HEK293 (cell line): Measurements from ENCODE around the gene PTGES.

Experiments
- IKZF3 ChIP-seq: fragments of 450-650 bp; IDR thresholded peaks from 2 replicates; pipeline ENCODE4 v1.5.0; 2018; ENCODE audit warnings: missing biosample characterization, mild to moderate bottlenecking, missing genetic modification characterization, moderate library complexity
- OSR2 ChIP-seq: fragments of 450-650 bp; formaldehyde crosslinking; IDR thresholded peaks from 2 replicates; pipeline ENCODE4 v1.5.1; 2016; ENCODE audit warnings: missing biosample characterization, missing genetic modification characterization
- OVOL3 ChIP-seq: fragments of 450-650 bp; formaldehyde crosslinking; IDR thresholded peaks from 2 replicates; pipeline ENCODE4 v1.5.1; 2016; ENCODE audit warnings: missing biosample characterization, missing genetic modification characterization
- YY1 ChIP-seq: fragments of 450-650 bp; formaldehyde crosslinking; IDR thresholded peaks from 2 replicates; pipeline ENCODE4 v1.5.1; 2018; ENCODE audit warnings: missing biosample characterization, missing genetic modification characterization
- ZBTB17 ChIP-seq: fragments of 450-650 bp; formaldehyde crosslinking; IDR thresholded peaks from 2 replicates; pipeline ENCODE4 v1.5.1; 2016; ENCODE audit warnings: missing biosample characterization, missing genetic modification characterization
- ZBTB20 ChIP-seq: fragments of 450-650 bp; formaldehyde crosslinking; IDR thresholded peaks from 2 replicates; pipeline ENCODE4 v1.5.1; 2016; ENCODE audit warnings: missing biosample characterization, missing genetic modification characterization
- ZBTB8A ChIP-seq: fragments of 450-650 bp; formaldehyde crosslinking; IDR thresholded peaks from 2 replicates; pipeline ENCODE4 v1.5.1; 2016; ENCODE audit warnings: missing biosample characterization, missing genetic modification characterization
- ZFP41 ChIP-seq: fragments of 450-650 bp; formaldehyde crosslinking; IDR thresholded peaks from 2 replicates; pipeline ENCODE4 v1.5.1; 2016; ENCODE audit warnings: missing biosample characterization, missing genetic modification characterization, borderline replicate concordance
- ZNF175 ChIP-seq: fragments of 450-650 bp; formaldehyde crosslinking; IDR thresholded peaks from 2 replicates; pipeline ENCODE4 v1.5.1; 2016; ENCODE audit warnings: missing biosample characterization, missing genetic modification characterization
- ZNF324 ChIP-seq: fragments of 450-650 bp; formaldehyde crosslinking; IDR thresholded peaks from 2 replicates; pipeline ENCODE4 v1.5.1; 2016; ENCODE audit warnings: missing biosample characterization, missing genetic modification characterization
- ZNF341 ChIP-seq: fragments of 450-650 bp; formaldehyde crosslinking; IDR thresholded peaks from 2 replicates; pipeline ENCODE4; 2016; ENCODE audit warnings: low read depth, missing biosample characterization, missing genetic modification characterization
- ZNF391 ChIP-seq: fragments of 450-650 bp; formaldehyde crosslinking; IDR thresholded peaks from 2 replicates; pipeline ENCODE4 v1.5.1; 2016; ENCODE audit warnings: low read depth, missing biosample characterization, missing genetic modification characterization, borderline replicate concordance
- ZNF48 ChIP-seq: fragments of 450-650 bp; formaldehyde crosslinking; IDR thresholded peaks from 2 replicates; pipeline ENCODE4 v1.5.1; 2016; ENCODE audit warnings: missing biosample characterization, missing genetic modification characterization
- ZNF530 ChIP-seq: fragments of 450-650 bp; formaldehyde crosslinking; IDR thresholded peaks from 2 replicates; pipeline ENCODE4 v1.5.1; 2016; ENCODE audit warnings: low read depth, missing biosample characterization, missing genetic modification characterization
- ZNF629 ChIP-seq: fragments of 450-650 bp; formaldehyde crosslinking; IDR thresholded peaks from 2 replicates; pipeline ENCODE4 v1.5.1; 2017; ENCODE audit warnings: missing biosample characterization, missing genetic modification characterization
- ZNF670 ChIP-seq: fragments of 450-650 bp; formaldehyde crosslinking; IDR thresholded peaks from 2 replicates; pipeline ENCODE4 v1.5.1; 2016; ENCODE audit warnings: missing biosample characterization, missing genetic modification characterization, low read depth
- ZNF76 ChIP-seq: fragments of 450-650 bp; formaldehyde crosslinking; IDR thresholded peaks from 2 replicates; pipeline ENCODE4; 2016; ENCODE audit warnings: low read depth, missing biosample characterization, missing genetic modification characterization, borderline replicate concordance
- TF ChIP-seq, protein P1 (sequence below): fragments of 450-650 bp; formaldehyde crosslinking; IDR thresholded peaks from 2 replicates; pipeline ENCODE4 v1.5.1; 2016; ENCODE audit warnings: missing biosample characterization, missing genetic modification characterization
- TF ChIP-seq, protein P2 (sequence below): fragments of 450-650 bp; formaldehyde crosslinking; IDR thresholded peaks from 2 replicates; pipeline ENCODE4 v1.5.1; 2016; ENCODE audit warnings: missing biosample characterization, missing genetic modification characterization
- TF ChIP-seq, protein P3 (sequence below): fragments of 450-650 bp; formaldehyde crosslinking; IDR thresholded peaks from 2 replicates; pipeline ENCODE4 v1.5.1; 2017; ENCODE audit warnings: missing biosample characterization, missing genetic modification characterization
- TF ChIP-seq, protein P4 (sequence below): fragments of 450-650 bp; formaldehyde crosslinking; IDR thresholded peaks from 2 replicates; pipeline ENCODE4 v1.5.1; 2016; ENCODE audit warnings: missing biosample characterization, missing genetic modification characterization
- TF ChIP-seq, protein P5 (sequence below): fragments of 450-650 bp; formaldehyde crosslinking; IDR thresholded peaks from 2 replicates; pipeline ENCODE4 v1.5.1; 2016; ENCODE audit warnings: missing biosample characterization, missing genetic modification characterization
- TF ChIP-seq, protein P6 (sequence below): fragments of 450-650 bp; formaldehyde crosslinking; IDR thresholded peaks from 2 replicates; pipeline ENCODE4 v1.5.1; 2016; ENCODE audit warnings: missing biosample characterization, missing genetic modification characterization
- TF ChIP-seq, protein P7 (sequence below): fragments of 450-650 bp; formaldehyde crosslinking; IDR thresholded peaks from 2 replicates; pipeline ENCODE4 v1.5.1; 2017; ENCODE audit warnings: missing biosample characterization, missing genetic modification characterization
- TF ChIP-seq, protein P8 (sequence below): fragments of 450-650 bp; formaldehyde crosslinking; IDR thresholded peaks from 2 replicates; pipeline ENCODE4 v1.5.1; 2016; ENCODE audit warnings: missing biosample characterization, missing genetic modification characterization

The PTGES gene

DNA sequence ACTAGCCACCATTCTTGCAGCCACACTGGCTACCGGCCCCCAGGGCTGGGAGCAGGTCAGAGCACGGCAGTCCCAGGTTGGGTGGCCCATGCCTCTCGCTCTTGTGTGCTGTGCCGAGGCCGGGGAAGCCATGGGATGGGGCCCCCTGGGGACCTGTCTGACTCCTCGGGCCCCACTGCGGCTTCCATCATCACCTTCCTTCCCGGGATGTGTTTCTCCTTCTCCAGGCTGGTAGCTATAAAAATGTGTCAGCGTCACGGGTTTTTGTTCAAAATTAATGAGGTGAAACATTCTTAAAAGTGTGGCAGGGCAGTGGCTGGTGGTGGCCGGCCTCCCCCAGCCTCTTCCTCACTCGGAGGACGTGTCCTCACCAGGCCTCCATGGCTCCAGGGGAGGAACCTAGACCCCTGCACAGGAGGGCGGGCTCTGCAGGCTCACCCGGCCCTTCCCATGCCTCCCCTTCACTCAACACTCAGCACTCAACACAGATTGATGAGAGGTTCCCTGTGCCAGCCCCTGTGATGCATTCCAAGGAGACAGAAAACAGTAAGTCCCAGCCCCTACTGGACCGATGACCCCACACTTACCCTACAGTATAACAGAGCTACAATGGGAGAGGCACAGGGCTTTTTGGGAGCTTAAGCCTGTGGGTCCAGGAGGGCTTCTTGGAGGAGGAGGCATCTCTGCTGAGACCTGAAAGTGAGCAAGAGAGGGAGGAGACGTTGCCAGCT is 43.2 kb downstream of the PTGES start (continued):
- TF ChIP-seq, protein P1, sequence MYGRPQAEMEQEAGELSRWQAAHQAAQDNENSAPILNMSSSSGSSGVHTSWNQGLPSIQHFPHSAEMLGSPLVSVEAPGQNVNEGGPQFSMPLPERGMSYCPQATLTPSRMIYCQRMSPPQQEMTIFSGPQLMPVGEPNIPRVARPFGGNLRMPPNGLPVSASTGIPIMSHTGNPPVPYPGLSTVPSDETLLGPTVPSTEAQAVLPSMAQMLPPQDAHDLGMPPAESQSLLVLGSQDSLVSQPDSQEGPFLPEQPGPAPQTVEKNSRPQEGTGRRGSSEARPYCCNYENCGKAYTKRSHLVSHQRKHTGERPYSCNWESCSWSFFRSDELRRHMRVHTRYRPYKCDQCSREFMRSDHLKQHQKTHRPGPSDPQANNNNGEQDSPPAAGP (tag by site-specific recombination), result peak; percentile 97
- TF ChIP-seq, protein P2, sequence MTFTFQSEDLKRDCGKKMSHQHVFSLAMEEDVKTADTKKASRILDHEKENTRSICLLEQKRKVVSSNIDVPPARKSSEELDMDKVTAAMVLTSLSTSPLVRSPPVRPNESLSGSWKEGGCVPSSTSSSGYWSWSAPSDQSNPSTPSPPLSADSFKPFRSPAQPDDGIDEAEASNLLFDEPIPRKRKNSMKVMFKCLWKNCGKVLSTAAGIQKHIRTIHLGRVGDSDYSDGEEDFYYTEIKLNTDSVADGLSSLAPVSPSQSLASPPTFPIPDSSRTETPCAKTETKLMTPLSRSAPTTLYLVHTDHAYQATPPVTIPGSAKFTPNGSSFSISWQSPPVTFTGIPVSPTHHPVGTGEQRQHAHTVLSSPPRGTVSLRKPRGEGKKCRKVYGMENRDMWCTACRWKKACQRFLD (tag by site-specific recombination), result no peak
- TF ChIP-seq ZNF48, result no peak
- no peak for TF ChIP-seq ZNF530 (tag by site-specific recombination)
- no peak for TF ChIP-seq ZBTB8A
- TF ChIP-seq IKZF3 (tag by site-specific recombination), result peak; percentile 61; the same call in 1 of the 2 replicates
- TF ChIP-seq OVOL3 (tag by site-specific recombination), result no peak
- TF ChIP-seq ZNF175 (tag by site-specific recombination), result no peak
- TF ChIP-seq ZNF670 (tag by site-specific recombination), result no peak
- TF ChIP-seq ZNF391 (tag by site-specific recombination), result no peak
- peak; percentile 53; the same call in 1 of the 2 replicates for TF ChIP-seq ZBTB17 (tag by site-specific recombination)
- TF ChIP-seq ZNF324 (tag by site-specific recombination), result no peak
- TF ChIP-seq, protein P3, sequence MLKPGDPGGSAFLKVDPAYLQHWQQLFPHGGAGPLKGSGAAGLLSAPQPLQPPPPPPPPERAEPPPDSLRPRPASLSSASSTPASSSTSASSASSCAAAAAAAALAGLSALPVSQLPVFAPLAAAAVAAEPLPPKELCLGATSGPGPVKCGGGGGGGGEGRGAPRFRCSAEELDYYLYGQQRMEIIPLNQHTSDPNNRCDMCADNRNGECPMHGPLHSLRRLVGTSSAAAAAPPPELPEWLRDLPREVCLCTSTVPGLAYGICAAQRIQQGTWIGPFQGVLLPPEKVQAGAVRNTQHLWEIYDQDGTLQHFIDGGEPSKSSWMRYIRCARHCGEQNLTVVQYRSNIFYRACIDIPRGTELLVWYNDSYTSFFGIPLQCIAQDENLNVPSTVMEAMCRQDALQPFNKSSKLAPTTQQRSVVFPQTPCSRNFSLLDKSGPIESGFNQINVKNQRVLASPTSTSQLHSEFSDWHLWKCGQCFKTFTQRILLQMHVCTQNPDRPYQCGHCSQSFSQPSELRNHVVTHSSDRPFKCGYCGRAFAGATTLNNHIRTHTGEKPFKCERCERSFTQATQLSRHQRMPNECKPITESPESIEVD (tag by site-specific recombination), result peak; percentile 41
- TF ChIP-seq ZFP41 (tag by site-specific recombination), result no peak
- TF ChIP-seq, protein P4, sequence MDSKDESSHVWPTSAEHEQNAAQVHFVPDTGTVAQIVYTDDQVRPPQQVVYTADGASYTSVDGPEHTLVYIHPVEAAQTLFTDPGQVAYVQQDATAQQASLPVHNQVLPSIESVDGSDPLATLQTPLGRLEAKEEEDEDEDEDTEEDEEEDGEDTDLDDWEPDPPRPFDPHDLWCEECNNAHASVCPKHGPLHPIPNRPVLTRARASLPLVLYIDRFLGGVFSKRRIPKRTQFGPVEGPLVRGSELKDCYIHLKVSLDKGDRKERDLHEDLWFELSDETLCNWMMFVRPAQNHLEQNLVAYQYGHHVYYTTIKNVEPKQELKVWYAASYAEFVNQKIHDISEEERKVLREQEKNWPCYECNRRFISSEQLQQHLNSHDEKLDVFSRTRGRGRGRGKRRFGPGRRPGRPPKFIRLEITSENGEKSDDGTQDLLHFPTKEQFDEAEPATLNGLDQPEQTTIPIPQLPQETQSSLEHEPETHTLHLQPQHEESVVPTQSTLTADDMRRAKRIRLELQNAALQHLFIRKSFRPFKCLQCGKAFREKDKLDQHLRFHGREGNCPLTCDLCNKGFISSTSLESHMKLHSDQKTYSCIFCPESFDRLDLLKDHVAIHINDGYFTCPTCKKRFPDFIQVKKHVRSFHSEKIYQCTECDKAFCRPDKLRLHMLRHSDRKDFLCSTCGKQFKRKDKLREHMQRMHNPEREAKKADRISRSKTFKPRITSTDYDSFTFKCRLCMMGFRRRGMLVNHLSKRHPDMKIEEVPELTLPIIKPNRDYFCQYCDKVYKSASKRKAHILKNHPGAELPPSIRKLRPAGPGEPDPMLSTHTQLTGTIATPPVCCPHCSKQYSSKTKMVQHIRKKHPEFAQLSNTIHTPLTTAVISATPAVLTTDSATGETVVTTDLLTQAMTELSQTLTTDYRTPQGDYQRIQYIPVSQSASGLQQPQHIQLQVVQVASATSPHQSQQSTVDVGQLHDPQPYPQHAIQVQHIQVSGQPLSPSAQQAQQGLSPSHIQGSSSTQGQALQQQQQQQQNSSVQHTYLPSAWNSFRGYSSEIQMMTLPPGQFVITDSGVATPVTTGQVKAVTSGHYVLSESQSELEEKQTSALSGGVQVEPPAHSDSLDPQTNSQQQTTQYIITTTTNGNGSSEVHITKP (tag by site-specific recombination), result no peak
- TF ChIP-seq, protein P5, sequence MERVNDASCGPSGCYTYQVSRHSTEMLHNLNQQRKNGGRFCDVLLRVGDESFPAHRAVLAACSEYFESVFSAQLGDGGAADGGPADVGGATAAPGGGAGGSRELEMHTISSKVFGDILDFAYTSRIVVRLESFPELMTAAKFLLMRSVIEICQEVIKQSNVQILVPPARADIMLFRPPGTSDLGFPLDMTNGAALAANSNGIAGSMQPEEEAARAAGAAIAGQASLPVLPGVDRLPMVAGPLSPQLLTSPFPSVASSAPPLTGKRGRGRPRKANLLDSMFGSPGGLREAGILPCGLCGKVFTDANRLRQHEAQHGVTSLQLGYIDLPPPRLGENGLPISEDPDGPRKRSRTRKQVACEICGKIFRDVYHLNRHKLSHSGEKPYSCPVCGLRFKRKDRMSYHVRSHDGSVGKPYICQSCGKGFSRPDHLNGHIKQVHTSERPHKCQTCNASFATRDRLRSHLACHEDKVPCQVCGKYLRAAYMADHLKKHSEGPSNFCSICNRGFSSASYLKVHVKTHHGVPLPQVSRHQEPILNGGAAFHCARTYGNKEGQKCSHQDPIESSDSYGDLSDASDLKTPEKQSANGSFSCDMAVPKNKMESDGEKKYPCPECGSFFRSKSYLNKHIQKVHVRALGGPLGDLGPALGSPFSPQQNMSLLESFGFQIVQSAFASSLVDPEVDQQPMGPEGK (tag by site-specific recombination), result peak; percentile 70; the same call in 1 of the 2 replicates
- peak; percentile 47; the same call in 1 of the 2 replicates for TF ChIP-seq ZBTB20
- TF ChIP-seq, protein P6, sequence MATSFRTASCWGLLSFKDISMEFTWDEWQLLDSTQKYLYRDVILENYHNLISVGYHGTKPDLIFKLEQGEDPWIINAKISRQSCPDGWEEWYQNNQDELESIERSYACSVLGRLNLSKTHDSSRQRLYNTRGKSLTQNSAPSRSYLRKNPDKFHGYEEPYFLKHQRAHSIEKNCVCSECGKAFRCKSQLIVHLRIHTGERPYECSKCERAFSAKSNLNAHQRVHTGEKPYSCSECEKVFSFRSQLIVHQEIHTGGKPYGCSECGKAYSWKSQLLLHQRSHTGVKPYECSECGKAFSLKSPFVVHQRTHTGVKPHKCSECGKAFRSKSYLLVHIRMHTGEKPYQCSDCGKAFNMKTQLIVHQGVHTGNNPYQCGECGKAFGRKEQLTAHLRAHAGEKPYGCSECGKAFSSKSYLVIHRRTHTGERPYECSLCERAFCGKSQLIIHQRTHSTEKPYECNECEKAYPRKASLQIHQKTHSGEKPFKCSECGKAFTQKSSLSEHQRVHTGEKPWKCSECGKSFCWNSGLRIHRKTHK (tag by site-specific recombination), result no peak
- TF ChIP-seq, protein P7, sequence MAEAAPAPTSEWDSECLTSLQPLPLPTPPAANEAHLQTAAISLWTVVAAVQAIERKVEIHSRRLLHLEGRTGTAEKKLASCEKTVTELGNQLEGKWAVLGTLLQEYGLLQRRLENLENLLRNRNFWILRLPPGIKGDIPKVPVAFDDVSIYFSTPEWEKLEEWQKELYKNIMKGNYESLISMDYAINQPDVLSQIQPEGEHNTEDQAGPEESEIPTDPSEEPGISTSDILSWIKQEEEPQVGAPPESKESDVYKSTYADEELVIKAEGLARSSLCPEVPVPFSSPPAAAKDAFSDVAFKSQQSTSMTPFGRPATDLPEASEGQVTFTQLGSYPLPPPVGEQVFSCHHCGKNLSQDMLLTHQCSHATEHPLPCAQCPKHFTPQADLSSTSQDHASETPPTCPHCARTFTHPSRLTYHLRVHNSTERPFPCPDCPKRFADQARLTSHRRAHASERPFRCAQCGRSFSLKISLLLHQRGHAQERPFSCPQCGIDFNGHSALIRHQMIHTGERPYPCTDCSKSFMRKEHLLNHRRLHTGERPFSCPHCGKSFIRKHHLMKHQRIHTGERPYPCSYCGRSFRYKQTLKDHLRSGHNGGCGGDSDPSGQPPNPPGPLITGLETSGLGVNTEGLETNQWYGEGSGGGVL (tag by site-specific recombination), result peak; percentile 38; the same call in 1 of the 2 replicates
- peak; percentile 69 for TF ChIP-seq ZNF341
- no peak for TF ChIP-seq ZNF76 (tag by site-specific recombination)
- peak; percentile 44 for TF ChIP-seq ZNF629
- TF ChIP-seq, protein P8, sequence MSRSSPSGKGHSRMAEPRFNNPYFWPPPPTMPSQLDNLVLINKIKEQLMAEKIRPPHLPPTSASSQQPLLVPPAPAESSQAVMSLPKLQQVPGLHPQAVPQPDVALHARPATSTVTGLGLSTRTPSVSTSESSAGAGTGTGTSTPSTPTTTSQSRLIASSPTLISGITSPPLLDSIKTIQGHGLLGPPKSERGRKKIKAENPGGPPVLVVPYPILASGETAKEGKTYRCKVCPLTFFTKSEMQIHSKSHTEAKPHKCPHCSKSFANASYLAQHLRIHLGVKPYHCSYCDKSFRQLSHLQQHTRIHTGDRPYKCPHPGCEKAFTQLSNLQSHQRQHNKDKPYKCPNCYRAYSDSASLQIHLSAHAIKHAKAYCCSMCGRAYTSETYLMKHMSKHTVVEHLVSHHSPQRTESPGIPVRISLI (tag by site-specific recombination), result no peak
- TF ChIP-seq YY1 (tag by site-specific recombination), result no peak; the same call in 1 of the 2 replicates
- TF ChIP-seq OSR2 (tag by site-specific recombination), result peak; percentile 83
